GM23248 (cell line): ENCODE measurements around the gene SLC29A2.

ENCODE experiments used
- EZH2 ChIP-seq: fragments of 200-600 bp; sonication (generic); IDR thresholded peaks from 2 replicates; pipeline ENCODE4 v1.6.1; 2018; ENCODE audit warnings: antibody characterized with exemption, mild to moderate bottlenecking; ENCODE audit not compliant: insufficient read depth, poor library complexity, severe bottlenecking
- EZH2phosphoT487 ChIP-seq: fragments of 200-600 bp; sonication (generic); IDR thresholded peaks from 2 replicates; pipeline ENCODE4 v1.6.1; 2018; ENCODE audit warnings: antibody characterized with exemption, moderate library complexity, mild to moderate bottlenecking, low read depth; ENCODE audit not compliant: insufficient read depth

- TF ChIP-seq EZH2 (no peak), EZH2phosphoT487 (no peak)
Observed at GRCh38 chr11:66344550-66345315, 26.8 kb downstream of the SLC29A2 start, which contains the start of gene BRMS1.
